ENCODE data around the gene TM9SF2.
"Not testable (repeated sequence)": the region's sequence is repeated elsewhere in the genome, so short reads cannot be mapped to it uniquely, and the experiment has no call there.

Gene TM9SF2

GRCh38 chr13:99540530-99540929, 39.3 kb downstream of the TM9SF2 start:
- DNase-seq = no peak

GRCh38 chr13:99542788-99543406, 41.6 kb downstream of the TM9SF2 start:
- DNase-seq = peak; percentile 42 to 64

- DNase-seq = no peak
These were observed 44.1 kb downstream of the TM9SF2 start for GRCh38 chr13:99545361-99545760.

DNA sequence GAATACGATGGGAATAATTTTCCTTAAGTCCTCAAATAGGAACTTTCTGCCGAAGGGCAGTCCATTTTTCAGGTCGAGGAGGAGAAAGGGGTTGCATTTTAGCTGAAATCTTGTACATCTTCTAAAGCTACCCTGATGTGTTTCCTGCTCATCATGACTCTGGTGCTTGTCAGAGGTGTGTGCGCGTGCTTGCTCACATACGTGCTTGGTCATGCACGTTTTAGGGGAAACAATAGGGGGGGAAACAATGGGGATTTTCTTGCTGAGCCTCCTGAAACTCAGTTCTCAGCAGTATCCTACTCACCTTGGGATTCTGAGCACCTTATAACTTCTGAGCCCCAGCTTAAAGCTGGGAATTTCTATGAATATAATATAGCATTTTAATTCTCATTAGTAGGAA, 44.7 kb downstream of the TM9SF2 start:
- DNase-seq = no peak

DNA sequence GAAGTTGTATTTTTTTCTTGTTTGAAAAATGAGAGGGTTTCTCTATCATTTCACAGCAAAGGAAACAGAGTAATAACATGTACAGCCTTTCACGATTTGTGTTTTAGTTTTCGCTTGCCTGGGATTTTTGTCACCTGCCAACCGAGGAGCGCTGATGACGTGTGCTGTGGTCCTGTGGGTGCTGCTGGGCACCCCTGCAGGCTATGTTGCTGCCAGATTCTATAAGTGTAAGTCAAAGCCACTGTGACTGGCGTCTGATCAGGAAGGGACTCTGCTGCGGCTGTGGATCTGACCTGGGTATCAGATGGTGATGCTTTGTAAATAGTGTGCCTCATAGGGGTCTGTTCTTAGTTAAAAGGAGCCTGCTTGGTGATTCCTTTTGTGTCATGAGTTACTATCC, 45.6 kb downstream of the TM9SF2 start:
- DNase-seq = no peak

DNA sequence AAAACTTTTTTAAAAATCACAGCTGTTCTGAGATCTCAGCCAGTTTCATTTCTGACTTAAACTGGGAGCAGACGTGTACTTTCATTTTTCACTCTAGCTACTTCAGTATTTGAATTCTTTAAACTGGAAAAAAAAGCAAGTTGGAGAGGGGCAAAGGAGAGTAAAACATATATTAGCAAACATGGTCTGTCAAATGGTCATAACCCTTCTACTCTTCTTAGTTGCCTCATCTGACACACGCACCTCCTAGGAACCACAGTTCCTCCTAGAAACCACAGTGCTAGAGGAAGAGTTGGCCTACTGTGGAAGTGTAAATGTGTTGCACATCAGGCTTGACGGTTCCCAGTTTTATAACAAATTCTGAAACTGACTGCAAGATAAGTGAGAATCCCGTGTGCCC, 47.2 kb downstream of the TM9SF2 start:
- peak in 1 of 2 donors; percentile 15 for DNase-seq

DNA sequence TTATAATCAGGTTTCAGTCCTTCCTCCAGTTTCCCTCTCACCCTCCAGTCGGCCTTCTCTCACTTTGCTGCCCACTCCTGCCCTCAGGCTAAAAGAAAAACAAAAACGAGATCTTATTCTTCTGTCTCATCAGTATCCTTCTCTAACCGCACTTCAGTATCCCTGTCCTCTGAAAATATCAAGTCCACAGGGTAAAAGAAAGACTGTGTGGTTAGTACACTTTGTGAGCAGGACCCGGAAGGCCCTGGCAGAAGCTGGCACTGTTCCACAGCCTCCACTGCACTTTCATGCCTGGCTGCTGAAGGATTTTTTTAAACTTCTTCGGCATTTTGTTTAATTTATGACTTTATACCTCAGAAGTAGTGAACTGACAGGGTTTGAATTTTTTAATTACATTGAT, 51.8 kb downstream of the TM9SF2 start:
- DNase-seq = no peak

DNA sequence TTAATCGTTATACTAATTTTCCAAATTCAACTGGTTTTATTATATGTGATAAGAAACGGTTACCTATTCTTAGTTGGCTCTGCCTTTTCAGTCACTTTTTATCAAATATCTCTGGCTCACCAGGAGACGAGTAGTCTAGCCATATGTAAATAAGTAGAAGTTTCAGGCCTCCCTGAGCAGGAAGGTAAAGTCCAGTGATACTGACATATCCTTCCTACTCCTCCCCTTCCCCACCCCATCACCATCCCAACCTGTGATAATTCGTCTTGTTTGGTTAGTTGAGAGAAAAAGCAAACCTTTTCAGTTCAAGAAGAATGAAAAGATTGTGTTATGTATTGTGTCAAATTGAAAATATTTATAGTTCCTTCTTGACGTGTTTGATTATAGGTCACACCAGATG, 53.9 kb downstream of the TM9SF2 start:
- no peak for DNase-seq

DNA sequence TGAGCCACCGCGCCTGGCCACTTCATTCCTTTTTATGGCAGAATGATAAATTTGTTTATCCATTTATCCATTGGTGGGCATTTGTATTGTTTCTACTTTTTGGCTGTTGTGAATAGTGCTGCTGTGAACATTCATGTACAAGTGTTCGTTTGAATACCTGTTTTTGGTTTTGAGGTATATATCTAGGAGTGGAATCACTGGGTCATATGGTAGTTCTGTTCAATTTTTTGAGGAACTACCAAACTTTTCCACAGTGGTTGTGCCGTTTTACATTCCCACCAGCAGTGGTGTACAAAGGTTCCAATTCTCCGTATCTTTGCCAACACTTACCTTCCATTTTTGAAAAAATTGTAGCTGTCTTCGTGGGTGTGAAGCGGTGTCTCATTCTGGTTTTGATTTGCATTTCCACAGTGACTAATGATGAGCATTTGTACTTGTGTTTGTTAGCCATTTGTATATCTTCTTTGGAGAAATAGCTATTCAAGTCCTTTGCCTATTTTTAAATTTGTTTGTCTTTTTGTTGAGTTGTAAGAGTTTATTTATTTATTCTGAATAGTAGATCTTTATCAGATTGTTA, 55.7 kb downstream of the TM9SF2 start:
- DNase-seq = no peak

DNA sequence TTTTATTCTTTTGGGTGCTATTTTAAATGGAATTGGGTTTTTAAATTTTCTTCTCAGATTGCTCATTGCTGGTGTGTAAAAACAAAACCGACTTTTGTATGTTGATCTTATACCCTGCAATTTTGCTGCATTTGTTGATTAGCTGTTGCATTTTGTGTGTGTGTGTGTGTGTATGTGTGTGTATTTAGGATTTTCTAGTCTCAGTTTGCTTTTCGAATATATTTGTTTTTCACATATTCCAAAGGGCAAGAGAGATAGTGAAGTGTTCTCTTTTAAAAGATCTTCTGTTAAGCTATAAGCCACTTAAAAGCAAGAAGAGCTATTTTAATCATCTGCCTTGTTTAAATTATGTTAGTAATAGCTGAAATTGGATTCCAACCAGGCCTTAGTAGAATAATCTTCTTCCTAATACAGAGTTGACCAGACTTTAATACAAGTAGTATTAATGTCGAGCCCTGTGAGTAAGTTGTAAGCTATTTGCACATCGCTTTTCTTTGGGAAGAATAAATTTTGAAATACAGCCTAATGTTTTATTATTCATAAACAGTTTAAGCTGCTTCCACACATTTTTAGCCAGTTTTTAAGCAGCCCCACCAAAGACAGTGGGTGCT, 57.4 kb downstream of the TM9SF2 start:
- DNase-seq = no peak

DNA sequence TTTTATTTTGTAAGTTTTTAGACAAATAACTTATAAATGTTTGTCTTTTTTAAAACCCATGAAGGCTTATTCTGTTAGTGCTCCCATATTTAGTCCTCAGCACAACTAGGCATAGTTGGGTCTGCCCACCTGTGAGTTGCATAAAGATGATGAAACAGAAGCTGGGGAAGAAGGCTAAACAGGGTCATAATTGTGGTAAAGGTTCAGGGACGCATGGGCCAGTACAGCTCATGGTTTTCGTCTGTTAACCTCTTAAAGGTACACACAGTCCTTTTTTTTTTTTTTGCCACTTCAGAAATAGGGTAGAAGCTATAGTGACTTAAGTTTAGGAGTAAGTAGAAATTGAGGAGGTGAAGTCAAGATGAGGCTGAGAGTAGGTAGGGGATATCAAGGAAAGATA, 58.3 kb downstream of the TM9SF2 start:
- DNase-seq = no peak

DNA sequence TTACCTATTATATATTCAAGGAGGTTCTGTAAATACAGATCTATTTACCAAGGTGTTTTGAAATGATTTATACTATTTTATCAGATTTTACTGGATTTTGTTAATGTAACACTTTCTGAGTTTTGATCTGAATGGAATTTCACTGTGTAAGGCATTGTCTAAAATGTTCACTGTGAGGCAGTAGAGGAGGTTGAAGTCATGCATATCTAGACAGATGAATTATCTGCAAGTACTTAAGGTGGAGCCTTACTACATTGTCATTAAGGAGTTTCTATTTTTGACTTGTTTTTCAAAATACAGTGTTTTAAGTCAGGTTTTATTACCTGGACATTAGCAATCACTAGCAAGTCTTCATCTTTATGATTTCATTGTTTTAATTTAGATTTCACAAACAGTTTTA, 62.1 kb downstream of the TM9SF2 start:
- DNase-seq = no peak

GRCh38 chr13:99564386-99564785, 63.1 kb downstream of the TM9SF2 start:
- no peak for DNase-seq

DNA sequence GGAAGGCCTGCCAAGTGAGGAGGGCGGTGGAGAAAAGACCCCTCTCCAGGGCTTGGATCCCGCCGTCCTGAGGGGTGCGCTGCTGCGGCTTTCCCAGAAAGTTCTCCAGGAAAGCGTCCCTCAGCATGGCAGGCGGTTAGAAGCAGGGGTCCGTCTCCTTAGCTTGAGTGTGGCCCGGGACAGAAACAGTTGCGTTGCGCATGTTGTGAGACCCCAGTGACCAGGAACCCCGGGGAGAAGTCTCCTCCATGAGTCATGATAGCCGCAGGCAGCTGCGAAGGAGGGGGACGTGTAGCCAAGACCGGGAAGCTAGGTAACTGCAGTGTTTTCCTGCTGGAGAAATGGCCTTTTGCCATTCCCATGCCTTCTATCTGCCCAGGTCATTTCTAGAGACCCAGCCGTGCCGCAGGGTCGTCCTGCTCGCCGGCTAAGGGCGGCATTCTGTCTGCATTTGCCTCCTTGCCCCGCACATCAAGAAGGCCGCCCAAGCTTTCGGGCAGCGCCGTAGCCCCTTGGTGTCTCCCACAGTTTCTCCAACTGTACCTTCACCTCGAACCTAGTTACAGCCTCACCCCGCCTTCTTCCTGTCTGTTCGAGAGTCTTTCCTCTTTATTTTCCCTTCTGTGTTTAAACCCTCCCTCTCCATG, 64.3 kb downstream of the TM9SF2 start:
- DNase-seq = no peak

DNA sequence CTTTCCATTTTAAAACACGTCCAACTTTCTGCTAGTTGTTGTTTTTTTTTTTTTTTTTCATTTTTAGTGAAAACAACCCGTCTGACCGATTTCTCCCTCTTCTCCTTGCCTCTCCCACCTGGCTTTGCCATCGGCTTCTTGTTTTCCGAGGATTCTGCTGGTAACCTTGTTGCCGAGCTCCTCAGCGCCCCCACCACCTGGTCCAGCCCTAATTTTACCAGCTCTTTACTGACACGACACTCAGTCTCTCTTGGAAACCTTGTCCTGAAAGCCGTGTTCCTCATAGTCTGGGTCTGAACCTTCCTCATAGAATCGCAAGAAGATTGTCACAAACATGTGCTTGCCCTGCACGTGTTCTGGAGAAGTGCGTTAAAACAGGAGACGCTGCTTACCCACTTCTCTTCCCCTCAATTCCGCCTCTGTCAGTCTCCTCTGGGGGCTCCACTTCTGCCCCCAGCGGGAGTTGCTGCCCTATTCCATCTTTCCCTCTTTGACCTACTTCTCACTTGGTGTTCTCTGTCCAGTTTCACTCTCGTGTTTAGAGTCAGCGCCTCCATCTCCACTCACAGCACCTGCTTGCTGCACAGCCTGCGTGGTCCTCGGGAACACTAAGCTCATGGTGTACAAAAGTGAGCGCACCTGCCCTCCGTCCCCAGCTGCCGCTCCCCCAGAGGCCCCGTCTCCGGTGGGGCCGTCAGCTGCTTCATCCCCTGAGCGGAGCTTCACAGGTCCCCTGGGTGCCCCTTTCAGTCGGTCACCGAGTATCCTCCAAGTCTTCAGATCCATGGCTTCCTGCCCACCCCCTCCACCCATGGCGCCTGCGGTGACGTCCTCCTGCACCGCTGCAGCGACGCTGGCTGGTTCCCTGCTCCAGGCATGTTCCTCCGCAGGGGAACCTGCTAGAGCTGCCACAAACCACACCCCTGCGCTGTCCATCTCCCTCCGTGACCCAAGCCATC, 65.1 kb downstream of the TM9SF2 start:
- no peak for DNase-seq

- DNase-seq = not testable (repeated sequence)
These were observed 67.6 kb downstream of the TM9SF2 start for GRCh38 chr13:99568901-99569300.

GRCh38 chr13:99572131-99572530, 70.9 kb downstream of the TM9SF2 start:
- no peak for DNase-seq

GRCh38 chr13:99572921-99573320, 71.6 kb downstream of the TM9SF2 start:
- no peak for DNase-seq

DNA sequence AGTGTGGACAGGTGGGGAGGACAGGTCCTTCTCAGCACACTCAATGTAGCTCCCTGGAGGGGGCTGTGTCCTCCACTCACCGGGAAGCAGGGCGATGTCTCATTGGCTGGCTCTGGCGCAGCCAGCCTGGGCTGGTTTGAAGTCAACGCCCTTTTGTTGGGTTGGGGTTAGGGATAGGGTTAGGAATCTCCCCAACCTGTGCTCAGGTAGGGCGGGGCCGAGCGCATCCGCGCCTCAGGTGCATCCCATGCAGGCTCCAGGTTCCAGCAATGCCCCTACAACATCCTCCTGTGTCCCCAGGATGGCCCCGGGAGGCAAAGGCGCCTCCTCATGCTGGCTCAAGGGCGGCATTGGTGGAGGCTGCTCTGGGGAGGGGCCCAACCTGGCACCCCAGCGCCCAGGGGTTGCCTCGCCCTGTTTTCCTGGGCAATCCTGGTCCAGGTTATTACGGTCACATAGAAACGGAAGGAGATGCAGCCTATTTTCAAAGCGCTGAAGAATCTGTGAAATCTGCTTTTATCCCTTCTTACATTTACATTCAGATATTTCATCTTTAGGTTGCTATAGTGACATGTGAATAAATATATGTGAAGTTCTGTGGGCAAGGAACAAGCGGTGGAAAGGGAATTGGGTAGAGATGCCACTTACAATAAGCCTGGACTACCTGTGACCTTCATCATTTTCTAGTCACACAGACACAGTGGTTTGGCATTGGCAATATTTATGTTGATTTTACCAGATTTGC, 74.3 kb downstream of the TM9SF2 start:
- DNase-seq = no peak

DNA sequence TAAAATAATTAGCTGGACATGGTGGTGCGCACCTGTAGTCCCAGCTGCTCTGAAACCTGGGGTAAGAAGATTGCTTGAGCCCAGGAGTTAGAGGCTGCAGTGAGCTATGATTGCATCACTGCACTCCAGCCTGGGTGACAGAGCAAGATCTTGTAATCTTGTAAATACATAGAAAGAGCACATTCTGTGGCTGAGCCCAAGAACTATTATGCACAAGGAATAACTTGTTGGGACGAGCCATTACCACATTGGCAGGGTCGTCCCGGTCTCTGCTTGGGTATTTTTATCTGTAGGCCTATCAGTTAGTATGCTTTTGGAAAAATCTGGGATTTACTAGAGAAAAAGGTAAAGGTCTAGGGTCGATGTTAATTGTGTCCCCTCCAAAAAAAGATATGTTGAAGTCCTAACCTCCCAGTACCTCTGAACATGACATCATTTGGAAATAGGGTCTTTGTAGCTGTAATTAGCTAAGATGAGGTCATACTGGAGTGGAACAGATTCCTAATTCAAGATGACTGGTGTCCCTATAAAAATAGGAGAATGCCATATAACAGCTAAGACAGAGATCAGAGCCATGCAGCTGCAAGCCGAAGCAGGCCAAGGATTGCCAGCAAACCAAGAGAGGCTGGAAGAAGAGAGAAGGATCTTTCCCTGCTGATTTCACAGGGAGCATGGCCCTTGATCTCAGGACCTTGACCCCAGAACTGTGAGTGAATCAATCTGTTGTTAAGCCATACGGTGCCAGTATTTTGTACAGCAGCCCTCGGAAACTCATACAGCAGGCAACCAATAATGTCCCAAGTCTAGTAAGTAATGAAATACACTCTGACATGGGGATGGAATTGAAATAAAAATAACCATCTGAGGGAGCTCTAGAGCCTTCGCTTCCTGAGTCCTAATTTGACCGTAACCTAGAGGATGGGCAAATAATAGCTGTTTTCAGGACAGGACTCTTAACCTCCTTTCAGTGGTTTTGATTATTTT, 77.0 kb downstream of the TM9SF2 start:
- DNase-seq = no peak

Data from CD4-positive, alpha-beta T cell treated with Interferon alpha-2 for 1 hour (primary cell).